Amygdala (tissue), 56 donors: ENCODE results near the gene TLR4.

ENCODE experiments used
- DNase-seq, 56 donors: peaks; one replicate each; lab custom pipeline; 2025; lab: John Stamatoyannopoulos, UW

Gene TLR4

GRCh38 chr9:117709936-117710335 is 5.7 kb downstream of the TLR4 start:
- DNase-seq = no peak

GRCh38 chr9:117714282-117714681 is 10.1 kb downstream of the TLR4 start:
- DNase-seq = no peak

GRCh38 chr9:117715411-117715989 is 11.3 kb downstream of the TLR4 start:
- DNase-seq = no peak

GRCh38 chr9:117718085-117718484 is 13.9 kb downstream of the TLR4 start:
- no peak for DNase-seq

- DNase-seq = no peak
Observed at GRCh38 chr9:117718701-117719100, 14.5 kb downstream of the TLR4 start.

GRCh38 chr9:117719161-117719920 is 15.1 kb downstream of the TLR4 start:
- DNase-seq = no peak

GRCh38 chr9:117720066-117720465 is 15.9 kb downstream of the TLR4 start:
- no peak for DNase-seq

GRCh38 chr9:117720555-117720954 is 16.4 kb downstream of the TLR4 start:
- DNase-seq = no peak

GRCh38 chr9:117720987-117721386 is 16.8 kb downstream of the TLR4 start:
- no peak for DNase-seq

GRCh38 chr9:117722108-117722761 is 18.0 kb downstream of the TLR4 start:
- DNase-seq = no peak

GRCh38 chr9:117723986-117724625 is 19.9 kb downstream of the TLR4 start:
- DNase-seq = no peak

GRCh38 chr9:117725426-117725887 is 21.3 kb downstream of the TLR4 start:
- no peak for DNase-seq

GRCh38 chr9:117729375-117729774 is 25.2 kb downstream of the TLR4 start:
- no peak for DNase-seq

- DNase-seq = no peak
Observed at GRCh38 chr9:117732494-117732893, 28.3 kb downstream of the TLR4 start.

GRCh38 chr9:117733465-117733864 is 29.3 kb downstream of the TLR4 start:
- DNase-seq = no peak

GRCh38 chr9:117734082-117734481 is 29.9 kb downstream of the TLR4 start:
- DNase-seq = no peak

GRCh38 chr9:117734523-117735314 is 30.5 kb downstream of the TLR4 start:
- DNase-seq = no peak

GRCh38 chr9:117737721-117738226 is 33.6 kb downstream of the TLR4 start:
- DNase-seq = peak in 46 of 56 donors; percentile 5 to 82 (median 41)

- DNase-seq = no peak
Observed at GRCh38 chr9:117739206-117739605, 35.0 kb downstream of the TLR4 start.
